Thoracic aorta (tissue), 2 donors: ENCODE data around the gene ADCY5. TPM values are rescaled to one million over a fixed set of nuclear protein-coding genes. Genes with fewer than 3 reads are reported as not detected.

ENCODE experiments used
- ATAC-seq: fragments of 150-250 bp; one replicate; pipeline ENCODE4 v1.8.0; 2017; ENCODE audit warnings: low read depth; ENCODE audit not compliant: insufficient number of reproducible peaks, low FRiP score
- DNase-seq: peaks from one replicate; pipeline ENCODE4 v3.0.0-alpha.2; 2020; ENCODE audit warnings: low spot score
- H3K27ac ChIP-seq, 2 donors: fragments of 200-600 bp; sonication (generic); 1 replicate in 1 of 2; 2 replicates in 1 of 2; pipeline ENCODE4 v1.5.1; 2016; ENCODE audit warnings: mild to moderate bottlenecking in 2 of 2, moderate library complexity in 2 of 2
- H3K27me3 ChIP-seq: fragments of 200-600 bp; sonication (generic); replicated peaks from 2 replicates; pipeline ENCODE4 v1.6.0; 2016; ENCODE audit warnings: mild to moderate bottlenecking; ENCODE audit not compliant: insufficient read depth
- H3K36me3 ChIP-seq: fragments of 200-600 bp; sonication (generic); one replicate; pipeline ENCODE4 v1.5.1; 2016
- H3K4me1 ChIP-seq, 2 donors: fragments of 200-600 bp; sonication (generic); 1 replicate in 1 of 2; 2 replicates in 1 of 2; pipeline versions ENCODE4 v1.5.1 to v1.6.0; 2016; ENCODE audit warnings: low read depth in 2 of 2, mild to moderate bottlenecking in 1 of 2; ENCODE audit not compliant: control insufficient read depth in 1 of 2
- H3K4me3 ChIP-seq: fragments of 200-600 bp; sonication (generic); 2 replicates; pipeline ENCODE4 v1.5.1; 2016; ENCODE audit warnings: mild to moderate bottlenecking
- H3K9me3 ChIP-seq: fragments of 200-600 bp; sonication (generic); 2 replicates; pipeline ENCODE4 v1.5.1; 2016
- total RNA-seq, 2 donors: library from RNA; depleted of rRNA; stranded (reverse); fragments of >200 nt; gene quantifications; one replicate each; pipeline versions ENCODE4 v1.1.0 to v1.2.3, GENCODE V29; 2016
- TF ChIP-seq, protein P1 (sequence below): fragments of 200-600 bp; sonication (generic); IDR thresholded peaks from one replicate; pipeline ENCODE4 v1.5.1; 2019; ENCODE audit warnings: antibody characterized with exemption

The ADCY5 gene
- total RNA-seq, 2 donors from 2014 or later: 104 to 123 TPM

GRCh38 chr3:123292321-123293310 lies 156.3 kb downstream of the ADCY5 start:
- H3K4me3 ChIP-seq: no peak overlapping the region
- no peak for DNase-seq
- peak overlapping the region in 1 of 2 donors; percentile 17 for H3K27ac ChIP-seq
- ATAC-seq: no peak
- H3K4me1 ChIP-seq: no peaks in the 10 kb centered on the region
- TF ChIP-seq, protein P1, sequence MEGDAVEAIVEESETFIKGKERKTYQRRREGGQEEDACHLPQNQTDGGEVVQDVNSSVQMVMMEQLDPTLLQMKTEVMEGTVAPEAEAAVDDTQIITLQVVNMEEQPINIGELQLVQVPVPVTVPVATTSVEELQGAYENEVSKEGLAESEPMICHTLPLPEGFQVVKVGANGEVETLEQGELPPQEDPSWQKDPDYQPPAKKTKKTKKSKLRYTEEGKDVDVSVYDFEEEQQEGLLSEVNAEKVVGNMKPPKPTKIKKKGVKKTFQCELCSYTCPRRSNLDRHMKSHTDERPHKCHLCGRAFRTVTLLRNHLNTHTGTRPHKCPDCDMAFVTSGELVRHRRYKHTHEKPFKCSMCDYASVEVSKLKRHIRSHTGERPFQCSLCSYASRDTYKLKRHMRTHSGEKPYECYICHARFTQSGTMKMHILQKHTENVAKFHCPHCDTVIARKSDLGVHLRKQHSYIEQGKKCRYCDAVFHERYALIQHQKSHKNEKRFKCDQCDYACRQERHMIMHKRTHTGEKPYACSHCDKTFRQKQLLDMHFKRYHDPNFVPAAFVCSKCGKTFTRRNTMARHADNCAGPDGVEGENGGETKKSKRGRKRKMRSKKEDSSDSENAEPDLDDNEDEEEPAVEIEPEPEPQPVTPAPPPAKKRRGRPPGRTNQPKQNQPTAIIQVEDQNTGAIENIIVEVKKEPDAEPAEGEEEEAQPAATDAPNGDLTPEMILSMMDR: no peak
- H3K27me3 ChIP-seq: no peaks in the 10 kb centered on the region
- H3K36me3 ChIP-seq: peaks cover 55% of the 10 kb centered on the region
- no peaks in the 10 kb centered on the region for H3K9me3 ChIP-seq

- Histone ChIP-seq H3K4me1 (no peaks in the 10 kb centered on the region), H3K27me3 (no peaks in the 10 kb centered on the region), H3K4me3 (no peak overlapping the region), H3K9me3 (no peaks in the 10 kb centered on the region), H3K36me3 (peaks cover 50% of the 10 kb centered on the region), H3K27ac (peak overlapping the region in 1 of 2 donors; percentile 30)
- DNase-seq (no peak), ATAC-seq (no peak)
- TF ChIP-seq, protein P1: no peak
These were observed 157.5 kb downstream of the ADCY5 start for GRCh38 chr3:123291404-123291803.

DNA sequence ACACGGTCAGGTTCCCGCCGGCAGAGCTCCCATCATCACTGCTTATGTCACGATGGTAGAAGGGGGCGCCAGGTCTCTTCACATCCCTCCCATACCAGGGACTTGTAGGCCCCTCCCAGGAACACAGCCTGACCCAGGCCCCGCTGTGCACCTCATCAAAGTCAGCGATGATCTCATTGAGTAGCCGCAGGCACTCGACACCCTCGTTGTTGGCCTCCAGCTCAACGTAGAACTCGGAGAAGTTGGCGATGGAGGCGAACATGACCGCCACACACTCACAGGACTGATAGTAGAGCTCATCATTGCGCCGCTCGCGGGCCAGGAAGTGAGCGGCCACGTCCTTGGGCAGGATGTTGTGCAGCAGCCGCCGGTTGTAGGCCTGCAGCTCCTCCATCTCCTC lies 157.9 kb downstream of the ADCY5 start:
- peaks cover 49% of the 10 kb centered on the region for H3K36me3 ChIP-seq
- ATAC-seq (no peak), DNase-seq (no peak)
- H3K4me3 ChIP-seq: no peak overlapping the region
- no peaks in the 10 kb centered on the region for H3K27me3 ChIP-seq
- TF ChIP-seq, protein P1: no peak
- no peaks in the 10 kb centered on the region for H3K4me1 ChIP-seq
- peak overlapping the region in 1 of 2 donors; percentile 30 for H3K27ac ChIP-seq
- H3K9me3 ChIP-seq: no peaks in the 10 kb centered on the region

- H3K9me3 ChIP-seq: no peaks in the 10 kb centered on the region
- no peak for DNase-seq
- H3K36me3 ChIP-seq: peaks cover 51% of the 10 kb centered on the region
- ATAC-seq: no peak
- TF ChIP-seq, protein P1: no peak
- H3K4me1 ChIP-seq: no peaks in the 10 kb centered on the region
- H3K27me3 ChIP-seq: no peaks in the 10 kb centered on the region
- no peak overlapping the region for H3K4me3 ChIP-seq
- H3K27ac ChIP-seq: no peak overlapping the region
These were observed 158.6 kb downstream of the ADCY5 start for GRCh38 chr3:123290107-123290930.
